GM21360 (cell line): ENCODE data around the gene TREX2.

Source experiments
- ATAC-seq: cut with Tn5 transposase; IDR thresholded peaks from one replicate; pipeline ENCODE4 v1.9.1; 2021; ENCODE audit warnings: mild to moderate bottlenecking, moderate library complexity; ENCODE audit not compliant: unreplicated experiment

The TREX2 gene

GRCh38 chrX:153440556-153441135 is 5.2 kb downstream of the TREX2 start:
- no peak for ATAC-seq

- ATAC-seq, result no peak
These were observed 5.9 kb downstream of the TREX2 start for GRCh38 chrX:153439977-153440376.

GRCh38 chrX:153438532-153438931 is 7.3 kb downstream of the TREX2 start:
- no peak for ATAC-seq

GRCh38 chrX:153435845-153436244 is 10.0 kb downstream of the TREX2 start:
- no peak for ATAC-seq

- ATAC-seq, result no peak
These were observed 11.1 kb downstream of the TREX2 start for GRCh38 chrX:153434801-153435200.

- ATAC-seq, result no peak
These were observed 12.0 kb downstream of the TREX2 start for GRCh38 chrX:153433781-153434285.

GRCh38 chrX:153433161-153433680 is 12.6 kb downstream of the TREX2 start:
- no peak for ATAC-seq

GRCh38 chrX:153430796-153431195 is 15.1 kb downstream of the TREX2 start:
- ATAC-seq, result no peak

- no peak for ATAC-seq
These were observed 19.7 kb downstream of the TREX2 start for GRCh38 chrX:153426204-153426603.

GRCh38 chrX:153423652-153424051 is 22.2 kb downstream of the TREX2 start:
- ATAC-seq, result no peak

GRCh38 chrX:153421856-153422255 is 24.0 kb downstream of the TREX2 start:
- no peak for ATAC-seq

- no peak for ATAC-seq
These were observed 24.8 kb downstream of the TREX2 start for GRCh38 chrX:153420851-153421599.

- no peak for ATAC-seq
These were observed 28.2 kb downstream of the TREX2 start for GRCh38 chrX:153417637-153418036.

GRCh38 chrX:153416781-153417450 is 28.9 kb downstream of the TREX2 start:
- no peak for ATAC-seq

GRCh38 chrX:153414856-153415510 is 30.9 kb downstream of the TREX2 start:
- no peak for ATAC-seq

GRCh38 chrX:153413731-153414130 is 32.1 kb downstream of the TREX2 start:
- no peak for ATAC-seq

GRCh38 chrX:153412746-153413720 is 32.8 kb downstream of the TREX2 start:
- ATAC-seq, result no peak

- no peak for ATAC-seq
These were observed 33.8 kb downstream of the TREX2 start for GRCh38 chrX:153411988-153412574.

GRCh38 chrX:153411255-153411987 is 34.4 kb downstream of the TREX2 start, which contains the start of gene ZFP92:
Gene ZFP92, plus strand, starts transcription at chrX:153411472. Its CDS starts 6,851 bp downstream, at chrX:153418323.
- ATAC-seq, result no peak
